PC-3 (cell line): ENCODE measurements around the gene ZNF277. TPM values are rescaled to one million over a fixed set of nuclear protein-coding genes. Genes with fewer than 3 reads are reported as not detected.

ENCODE experiments used
- ATAC-seq: fragments of 200-7000 bp; cut with Tn5 transposase; 2 replicates; pipeline ENCODE4 v1.9.1; 2020; ENCODE audit warnings: mild to moderate bottlenecking, moderate library complexity
- BruUV-seq: library from RNA; stranded (reverse); fragments of 400-500 nt; replicated peaks from 2 replicates; lab custom pipeline; 2021; lab: Mats Ljungman, UMichigan
- CTCF ChIA-PET: fragments of 300-600 bp; sonication (Branson Sonifier 250); formaldehyde crosslinking; loops from one replicate; lab custom pipeline; 2022; ENCODE audit warnings: antibody characterized with exemption; lab: Charles Lee
- POLR2A ChIA-PET: fragments of 300-600 bp; sonication (Branson Sonifier 250); formaldehyde crosslinking; loops from one replicate; lab custom pipeline; 2022; ENCODE audit warnings: antibody characterized with exemption; ENCODE audit not compliant: unreplicated experiment; lab: Charles Lee
- DNase-seq: peaks from one replicate; pipeline ENCODE4 v3.0.0-alpha.2; 2015
- H2AFZ ChIP-seq: fragments of 300-600 bp; sonication (generic); 2 replicates; pipeline ENCODE4 v1.6.0; 2016; ENCODE audit warnings: antibody characterized with exemption, low read length
- H3F3A ChIP-seq: fragments of 300-600 bp; sonication (generic); one replicate; pipeline ENCODE4 v1.6.0; 2017; ENCODE audit warnings: antibody characterized with exemption, low read length, control low read depth, mild to moderate bottlenecking; ENCODE audit not compliant: unreplicated experiment
- H3K27ac ChIP-seq: fragments of 300-600 bp; sonication (generic); 2 replicates; pipeline ENCODE4 v1.5.1; 2016; ENCODE audit warnings: mild to moderate bottlenecking, low read length
- H3K27me3 ChIP-seq: fragments of 300-600 bp; sonication (generic); 2 replicates; pipeline ENCODE4 v1.6.1; 2016; ENCODE audit warnings: low read length, mixed read lengths
- H3K36me3 ChIP-seq: fragments of 300-600 bp; sonication (generic); 2 replicates; pipeline ENCODE4 v1.6.1; 2016; ENCODE audit warnings: low read depth, mixed run types, low read length, mixed read lengths
- H3K4me1 ChIP-seq: fragments of 300-600 bp; sonication (generic); 2 replicates; pipeline ENCODE4 v1.5.1; 2016; ENCODE audit warnings: low read length; ENCODE audit not compliant: insufficient read depth
- H3K4me2 ChIP-seq: fragments of 300-600 bp; sonication (generic); 2 replicates; pipeline ENCODE4 v1.6.0; 2016; ENCODE audit warnings: low read length
- H3K4me3 ChIP-seq: fragments of 300-600 bp; sonication (generic); 2 replicates; pipeline ENCODE4 v1.5.1; 2016; ENCODE audit warnings: mild to moderate bottlenecking, low read length, mixed read lengths
- H3K79me2 ChIP-seq: fragments of 300-600 bp; sonication (generic); 2 replicates; pipeline ENCODE4 v1.6.1; 2017; ENCODE audit warnings: low read length, mixed read lengths
- H3K9ac ChIP-seq: fragments of 300-600 bp; sonication (generic); 2 replicates; pipeline ENCODE4 v1.6.0; 2016; ENCODE audit warnings: mild to moderate bottlenecking, low read length
- H3K9me2 ChIP-seq: fragments of 300-600 bp; sonication (generic); replicated peaks from 2 replicates; pipeline ENCODE4 v1.6.1; 2016; ENCODE audit warnings: mixed run types, low read length, mixed read lengths
- H3K9me3 ChIP-seq: fragments of 300-600 bp; sonication (generic); 2 replicates; pipeline ENCODE4 v1.6.1; 2016; ENCODE audit warnings: low read length, mixed read lengths
- H4K20me1 ChIP-seq: fragments of 300-600 bp; sonication (generic); 2 replicates; pipeline ENCODE4 v1.6.1; 2016; ENCODE audit warnings: low read length, mixed read lengths
- EZH2 ChIP-seq: fragments of 300-600 bp; sonication (generic); IDR thresholded peaks from one replicate; pipeline ENCODE4 v1.6.1; 2017; ENCODE audit warnings: antibody characterized with exemption, mild to moderate bottlenecking, low read length; ENCODE audit not compliant: unreplicated experiment
- EZH2phosphoT487 ChIP-seq: fragments of 300-600 bp; sonication (generic); IDR thresholded peaks from 2 replicates; pipeline ENCODE4 v1.6.1; 2018; ENCODE audit warnings: mild to moderate bottlenecking, antibody characterized with exemption, low read length, borderline replicate concordance
- intact Hi-C: fragments of 100-400 bp; cut with micrococcal nuclease; formaldehyde crosslinking; loops from 2 replicates; pipeline ENCODE4 v1.9.0; 2023
- total RNA-seq: library from RNA; depleted of rRNA; stranded (reverse); fragments of >200 nt; gene quantifications from 2 replicates; pipeline ENCODE4 v1.2.3, GENCODE V29; 2014
- TF ChIP-seq, protein P1 (sequence below): fragments of 300-600 bp; sonication (generic); conservative IDR thresholded peaks from 2 replicates; pipeline ENCODE4 v1.5.1; 2017; ENCODE audit warnings: antibody characterized with exemption, low read depth, mild to moderate bottlenecking, low read length

Gene ZNF277
- total RNA-seq, 1 experiment from 2014 or later = 14.0 TPM

DNA sequence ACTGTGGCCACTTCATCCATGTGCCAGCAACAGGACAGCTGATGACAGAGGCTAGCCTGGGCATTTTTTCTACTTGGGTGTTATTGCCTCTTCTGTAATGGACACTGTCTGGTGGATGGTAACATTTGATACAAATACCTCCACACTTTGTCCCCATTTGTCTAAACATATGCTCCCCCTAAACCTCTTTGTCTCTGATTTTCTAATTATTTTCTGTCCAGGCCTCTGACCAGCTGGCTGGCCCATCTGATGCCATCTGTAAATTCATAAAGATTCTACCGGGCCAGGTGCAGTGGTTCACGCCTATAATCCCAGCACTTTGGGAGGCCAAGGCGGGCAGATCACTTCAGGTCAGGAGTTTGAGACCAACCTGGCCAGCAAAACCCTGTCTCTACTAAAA, 159.1 kb downstream of the ZNF277 start:
- Histone ChIP-seq H3F3A (no peaks in the 10 kb centered on the region), H2AFZ (no peak overlapping the region), H3K9me2 (0 out of 2 replicates have a peak, but pooled peaks cover 2% of the 10 kb centered on the region), H3K4me1 (no peaks in the 10 kb centered on the region), H3K27ac (no peak overlapping the region), H3K36me3 (no peaks in the 10 kb centered on the region), H3K9me3 (no peaks in the 10 kb centered on the region), H3K4me2 (no peak overlapping the region), H3K27me3 (no peaks in the 10 kb centered on the region), H4K20me1 (no peaks in the 10 kb centered on the region), H3K79me2 (no peaks in the 10 kb centered on the region), H3K9ac (no peak overlapping the region), H3K4me3 (no peak overlapping the region)
- BruUV-seq = no TSS peak
- ChIA-PET POLR2A (no interaction called here), CTCF (no interaction called here)
- TF ChIP-seq, protein P1, sequence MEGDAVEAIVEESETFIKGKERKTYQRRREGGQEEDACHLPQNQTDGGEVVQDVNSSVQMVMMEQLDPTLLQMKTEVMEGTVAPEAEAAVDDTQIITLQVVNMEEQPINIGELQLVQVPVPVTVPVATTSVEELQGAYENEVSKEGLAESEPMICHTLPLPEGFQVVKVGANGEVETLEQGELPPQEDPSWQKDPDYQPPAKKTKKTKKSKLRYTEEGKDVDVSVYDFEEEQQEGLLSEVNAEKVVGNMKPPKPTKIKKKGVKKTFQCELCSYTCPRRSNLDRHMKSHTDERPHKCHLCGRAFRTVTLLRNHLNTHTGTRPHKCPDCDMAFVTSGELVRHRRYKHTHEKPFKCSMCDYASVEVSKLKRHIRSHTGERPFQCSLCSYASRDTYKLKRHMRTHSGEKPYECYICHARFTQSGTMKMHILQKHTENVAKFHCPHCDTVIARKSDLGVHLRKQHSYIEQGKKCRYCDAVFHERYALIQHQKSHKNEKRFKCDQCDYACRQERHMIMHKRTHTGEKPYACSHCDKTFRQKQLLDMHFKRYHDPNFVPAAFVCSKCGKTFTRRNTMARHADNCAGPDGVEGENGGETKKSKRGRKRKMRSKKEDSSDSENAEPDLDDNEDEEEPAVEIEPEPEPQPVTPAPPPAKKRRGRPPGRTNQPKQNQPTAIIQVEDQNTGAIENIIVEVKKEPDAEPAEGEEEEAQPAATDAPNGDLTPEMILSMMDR = no peak
- TF ChIP-seq EZH2 (no peak), EZH2phosphoT487 (no peak)
- intact Hi-C loops = no loop called here
- DNase-seq (no peak), ATAC-seq (no peak)

DNA sequence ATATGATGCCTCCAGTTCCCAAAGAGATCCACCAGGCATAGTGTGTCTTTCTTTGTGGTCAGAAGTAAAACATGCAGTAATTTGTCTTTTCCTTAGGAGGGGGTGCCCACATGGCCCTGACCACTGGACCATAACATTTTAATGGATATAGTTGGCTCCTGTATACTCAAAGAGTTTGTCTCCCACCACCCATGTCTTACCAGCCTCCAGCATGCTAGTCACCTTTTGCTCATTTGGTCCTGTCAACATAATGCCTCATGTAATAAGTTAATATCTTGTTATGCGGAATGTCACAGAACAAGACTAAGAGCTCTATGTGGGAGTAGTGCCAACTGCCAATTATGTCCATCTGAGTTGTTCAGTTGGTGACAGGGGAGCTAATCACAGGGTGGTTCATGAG, 160.4 kb downstream of the ZNF277 start:
- ChIA-PET CTCF (no interaction called here), POLR2A (no interaction called here)
- Histone ChIP-seq H3K9me2 (0 out of 2 replicates have a peak, but pooled peaks cover 2% of the 10 kb centered on the region), H3K4me1 (no peaks in the 10 kb centered on the region), H3K36me3 (no peaks in the 10 kb centered on the region), H2AFZ (no peak overlapping the region), H3K4me2 (no peak overlapping the region), H3K27ac (no peak overlapping the region), H4K20me1 (no peaks in the 10 kb centered on the region), H3K9me3 (no peaks in the 10 kb centered on the region), H3F3A (no peaks in the 10 kb centered on the region), H3K9ac (no peak overlapping the region), H3K27me3 (no peaks in the 10 kb centered on the region), H3K79me2 (no peaks in the 10 kb centered on the region), H3K4me3 (no peak overlapping the region)
- no TSS peak for BruUV-seq
- ATAC-seq (no peak), DNase-seq (no peak)
- TF ChIP-seq EZH2phosphoT487 (no peak), EZH2 (no peak)
- TF ChIP-seq, protein P1 = no peak
- intact Hi-C loops = no loop called here

DNA sequence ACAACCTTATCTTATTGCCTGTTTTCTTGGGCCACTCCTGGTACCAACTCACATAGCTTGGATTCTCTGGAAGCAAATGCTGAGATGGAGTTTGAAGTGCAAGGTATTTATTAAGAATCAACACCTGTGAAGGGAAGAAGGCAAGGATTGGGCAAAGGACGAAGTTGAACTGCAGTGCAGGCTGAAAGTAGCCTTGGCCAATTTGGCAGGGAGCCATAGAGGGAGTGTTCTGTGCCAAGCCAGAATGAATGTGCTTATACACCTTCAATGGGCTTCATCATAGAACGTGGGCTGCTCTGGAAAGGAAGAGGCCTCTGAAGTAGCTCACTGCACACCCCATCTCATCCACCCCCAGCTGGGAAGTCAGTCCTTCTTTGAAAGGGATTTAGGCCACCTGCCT, 163.9 kb downstream of the ZNF277 start:
- Histone ChIP-seq H4K20me1 (no peaks in the 10 kb centered on the region), H3K9ac (no peak overlapping the region), H3K9me3 (no peaks in the 10 kb centered on the region), H3K36me3 (no peaks in the 10 kb centered on the region), H3K4me3 (no peak overlapping the region), H2AFZ (no peak overlapping the region), H3K27ac (no peak overlapping the region), H3K4me1 (no peaks in the 10 kb centered on the region), H3K27me3 (no peaks in the 10 kb centered on the region), H3K9me2 (no peaks in the 10 kb centered on the region), H3K79me2 (no peaks in the 10 kb centered on the region), H3F3A (no peaks in the 10 kb centered on the region), H3K4me2 (no peak overlapping the region)
- TF ChIP-seq, protein P1 = no peak
- no peak for TF ChIP-seq EZH2phosphoT487
- no peak for TF ChIP-seq EZH2
- ChIA-PET CTCF (no interaction called here), POLR2A (no interaction called here)
- no peak for ATAC-seq
- DNase-seq = no peak
- intact Hi-C loops = no loop called here
- no TSS peak for BruUV-seq
